ENCODE measurements around the gene TGFBR1.

TGFBR1 gene

DNA sequence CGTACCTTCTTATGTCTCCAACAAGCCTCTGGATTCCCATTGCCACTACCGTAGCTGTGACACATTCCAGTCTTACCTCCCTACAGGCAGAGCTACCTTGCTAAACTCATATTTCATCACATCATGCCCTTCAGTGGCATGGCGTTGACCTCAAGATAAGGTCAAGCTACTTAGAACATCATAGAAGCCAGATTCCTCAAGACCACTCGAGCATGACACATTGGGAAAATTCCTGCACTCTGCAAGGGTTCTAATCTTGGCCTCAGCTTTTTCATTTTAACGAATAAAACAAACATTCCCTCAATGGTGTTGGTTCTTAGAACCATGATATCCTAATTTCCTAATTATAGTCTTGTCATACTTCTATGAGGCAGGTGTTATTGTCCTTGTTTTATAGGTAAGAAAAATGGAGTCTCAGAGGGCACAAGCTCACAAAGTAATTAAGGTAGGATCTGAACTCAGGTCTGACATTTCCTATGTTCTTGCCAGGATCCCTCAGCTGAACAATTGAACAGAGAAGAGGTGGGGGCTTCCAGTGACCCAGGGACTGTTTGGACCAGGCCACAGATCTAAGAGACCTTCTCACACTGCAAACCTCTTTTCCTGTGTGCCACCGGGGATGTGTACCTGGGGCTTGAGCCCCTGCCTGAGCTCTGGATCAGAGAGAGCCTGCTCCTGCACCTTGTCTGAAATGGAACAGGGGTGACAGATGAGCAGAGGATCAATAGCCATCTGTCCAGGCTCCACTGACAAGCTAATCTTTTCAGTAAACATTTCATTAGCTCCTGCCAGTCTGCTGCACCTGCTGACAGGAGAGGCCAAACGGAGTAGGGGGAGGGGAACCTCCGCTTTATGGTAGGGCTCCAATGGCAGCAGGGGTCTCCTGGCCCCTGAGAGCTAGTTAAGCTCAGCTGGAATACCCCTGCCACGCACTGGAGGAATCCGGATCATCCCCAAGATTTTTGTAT lies 67.5 kb downstream of the TGFBR1 start:
- DNase-seq: peak; percentile 85

DNA sequence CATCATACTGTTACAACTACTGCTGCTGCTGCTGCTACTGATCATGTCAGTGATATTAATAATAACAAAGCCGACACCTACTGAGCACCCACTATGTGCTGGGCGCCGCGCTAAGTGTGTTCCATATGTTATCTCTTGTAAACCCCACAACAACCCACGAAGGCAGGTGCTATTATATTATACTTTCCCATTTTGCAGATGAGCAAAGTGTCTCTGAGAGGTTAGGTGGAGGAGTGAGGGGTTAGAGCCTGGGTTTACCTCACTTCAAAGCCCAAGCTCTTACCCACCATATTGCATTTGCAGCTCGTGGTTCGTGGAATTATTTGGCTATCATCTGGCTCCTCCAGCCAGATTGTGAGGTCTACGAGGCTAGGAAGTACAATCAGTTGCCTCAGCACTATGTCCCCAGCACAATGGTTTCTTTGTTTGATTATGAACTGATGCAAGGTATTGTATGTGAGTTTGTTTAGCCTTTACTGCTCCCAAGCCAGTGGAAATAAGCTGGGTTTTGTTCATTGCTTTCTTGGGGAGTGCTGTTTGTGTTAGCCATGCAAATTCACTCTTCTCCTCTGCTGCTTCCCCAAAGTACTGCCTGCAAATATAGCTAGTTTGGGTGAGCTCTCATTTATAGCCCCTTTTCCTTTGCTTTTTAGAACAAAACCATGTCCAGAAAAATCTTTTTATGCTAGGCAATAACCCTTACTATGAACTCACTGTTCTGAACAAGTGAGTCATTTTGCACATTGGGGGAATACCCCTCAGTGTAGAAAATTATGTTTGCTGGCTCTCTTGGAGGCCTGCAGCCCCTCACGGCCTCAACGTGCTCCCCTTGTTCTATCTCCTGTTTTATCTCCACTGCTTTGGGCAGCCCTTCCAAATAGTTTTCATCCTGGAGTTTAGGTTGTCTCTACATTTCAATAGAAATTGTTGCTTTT lies 68.9 kb downstream of the TGFBR1 start:
- DNase-seq: peak; percentile 17

DNA sequence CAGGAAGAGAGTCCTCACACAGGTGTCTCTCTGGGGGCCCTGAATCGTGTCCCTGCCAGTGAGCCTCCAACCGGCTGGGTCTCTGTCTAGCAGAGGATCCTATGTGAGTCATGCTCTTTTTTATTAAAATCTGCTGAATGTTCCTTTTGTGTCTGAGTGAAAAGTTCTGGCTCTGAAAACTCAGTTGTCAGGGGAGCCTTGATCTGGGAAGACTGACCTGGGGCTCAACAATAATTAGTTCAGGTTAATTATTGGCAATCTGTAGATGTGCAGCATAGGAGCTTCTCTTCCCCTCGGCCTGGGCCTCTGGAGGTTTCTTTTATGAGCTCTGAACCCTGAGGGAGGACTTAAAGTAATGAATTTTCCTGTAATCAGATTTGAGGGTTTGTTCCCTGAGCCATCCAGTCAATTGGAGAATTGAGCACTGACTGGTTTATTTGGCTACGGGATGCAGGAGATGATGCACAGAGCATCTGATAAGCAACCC lies 71.7 kb downstream of the TGFBR1 start:
- DNase-seq: peak; percentile 4

DNA sequence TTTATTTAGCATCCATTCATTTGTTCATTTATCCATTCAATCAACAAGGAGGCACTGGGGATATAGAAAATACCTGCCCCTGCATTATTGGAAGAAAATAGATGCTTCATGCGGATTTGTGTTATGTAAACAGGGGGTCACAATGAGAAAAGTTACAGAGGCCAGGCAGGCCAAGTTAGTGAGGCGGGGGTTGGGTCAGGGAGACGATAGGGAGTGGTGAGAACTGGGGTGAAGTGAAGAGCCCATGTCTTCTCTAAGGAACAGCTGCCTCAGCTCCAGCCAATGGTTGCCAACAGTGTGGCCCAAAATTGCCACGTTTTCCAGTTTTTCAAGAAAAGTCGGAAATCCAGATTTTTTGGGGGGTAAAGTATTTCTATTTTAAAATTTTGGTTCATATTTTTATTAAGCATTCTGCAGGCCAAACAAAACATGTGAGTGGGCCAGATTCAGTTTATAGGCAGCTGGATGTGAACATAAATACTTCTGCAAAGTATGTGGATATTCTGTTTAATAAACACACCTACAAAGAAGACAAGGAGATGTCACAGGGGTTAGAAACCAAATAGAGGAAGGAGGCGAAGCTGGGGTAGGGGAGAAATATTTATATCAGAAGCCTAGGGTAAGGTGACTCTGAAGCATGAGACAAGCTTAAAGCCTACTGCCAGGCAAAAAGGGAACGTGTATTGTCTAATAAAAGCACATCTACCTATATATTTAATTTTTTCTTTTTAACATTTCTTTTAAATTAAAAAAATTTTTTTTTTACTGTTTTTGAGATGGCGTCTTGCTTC lies 72.9 kb downstream of the TGFBR1 start:
- DNase-seq: no peak

DNA sequence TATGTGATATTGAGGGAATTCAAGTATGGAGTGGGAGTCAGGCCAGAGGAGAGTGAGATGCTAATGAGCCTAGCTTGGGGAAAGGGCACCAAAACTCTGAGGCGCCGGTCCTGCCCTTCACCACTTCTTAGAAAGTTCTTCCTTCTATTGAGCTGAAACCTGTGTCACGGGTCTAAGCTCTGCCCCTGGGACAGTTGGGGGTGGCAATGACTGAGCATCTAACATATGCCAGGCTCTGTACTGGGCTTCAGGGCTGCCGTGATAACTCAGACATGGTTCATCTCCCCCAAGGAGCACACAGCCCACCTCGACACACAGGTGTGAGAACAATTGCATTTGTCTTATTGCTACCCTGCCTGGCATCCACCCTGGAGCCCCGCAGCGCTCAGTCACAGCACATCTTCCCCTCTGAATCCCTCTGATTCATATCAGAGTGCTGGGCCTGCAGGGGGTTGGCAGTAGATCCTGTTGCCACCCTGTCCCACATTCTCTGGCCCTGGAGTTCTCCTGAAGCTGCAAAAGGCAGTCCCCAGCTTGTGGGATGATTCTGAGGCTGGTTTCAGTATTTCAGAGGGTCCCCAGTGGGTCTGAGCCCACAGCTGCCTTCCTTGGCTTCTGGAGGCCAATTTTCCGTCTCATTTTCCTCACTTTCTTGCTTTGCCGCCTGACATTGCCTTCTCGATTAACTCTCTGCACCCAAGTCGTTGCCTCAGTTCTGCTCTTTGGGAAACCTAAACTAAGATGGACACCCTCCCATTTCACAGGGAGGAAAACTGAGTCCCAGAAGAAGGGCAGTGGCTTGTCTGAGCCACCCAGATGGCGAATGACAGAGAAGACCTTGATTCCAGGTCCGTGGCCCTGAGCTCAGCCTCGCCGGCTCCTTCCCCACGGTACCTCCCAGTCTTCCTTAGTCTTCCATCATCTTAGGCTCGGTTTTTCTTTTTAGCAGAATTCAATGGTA lies 74.3 kb downstream of the TGFBR1 start:
- DNase-seq: no peak

DNA sequence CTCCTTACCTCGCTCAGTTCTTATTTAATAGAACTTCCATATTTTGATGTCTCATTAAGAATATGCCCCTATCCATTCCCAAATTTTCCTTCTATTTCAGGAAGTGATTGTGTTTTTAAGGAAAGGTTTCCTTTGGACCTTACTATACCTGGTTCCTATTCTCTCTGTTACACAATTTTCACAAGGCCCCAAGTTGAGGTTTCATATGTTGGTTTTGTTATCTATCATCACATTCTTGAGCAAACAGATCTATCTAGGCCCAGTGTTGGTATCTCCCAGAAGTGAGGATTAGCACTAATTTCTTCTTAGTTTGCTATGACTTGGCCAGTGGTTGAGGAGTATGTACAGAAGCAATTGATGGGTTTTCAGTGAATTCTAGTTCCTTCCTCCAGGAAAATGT lies 75.3 kb downstream of the TGFBR1 start:
- no peak for DNase-seq

DNA sequence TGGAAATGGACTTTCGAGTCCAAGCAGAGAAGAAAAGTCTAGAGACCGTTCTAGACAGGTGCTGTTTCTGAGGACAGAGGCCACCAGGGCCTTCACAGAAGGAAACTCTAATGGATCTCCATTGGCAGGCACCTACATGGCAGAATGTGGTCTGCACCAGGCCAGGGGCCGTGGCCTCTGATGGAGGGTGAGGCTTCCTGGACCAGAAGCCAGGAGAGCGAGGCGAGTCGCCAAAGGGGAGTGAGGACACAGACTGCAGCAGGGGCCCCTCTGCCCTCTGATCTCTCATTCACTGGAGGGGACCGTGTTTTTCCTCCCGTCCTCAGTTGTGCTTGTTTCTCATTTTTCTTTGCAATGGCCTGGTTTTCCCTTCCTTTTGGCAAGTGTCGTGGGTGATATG lies 75.7 kb downstream of the TGFBR1 start:
- DNase-seq: no peak

DNA sequence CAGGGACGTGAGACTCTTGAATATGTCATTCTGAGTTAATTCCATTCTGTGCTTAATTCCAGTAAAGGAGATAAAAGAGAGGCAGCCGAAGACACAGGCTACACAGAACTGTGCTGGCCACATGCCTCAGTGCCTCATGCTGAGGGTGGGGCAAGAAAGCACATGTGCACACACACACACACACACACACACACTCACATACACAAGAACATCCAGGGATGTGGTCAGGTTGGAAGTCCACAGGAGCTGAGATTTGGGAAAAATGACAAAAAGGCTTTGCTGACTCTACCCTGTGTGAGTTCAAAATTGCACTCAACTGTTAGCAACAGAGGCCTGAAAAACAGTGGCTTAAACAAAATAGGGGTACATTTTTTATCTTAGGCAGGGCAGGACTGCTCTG lies 76.3 kb downstream of the TGFBR1 start:
- DNase-seq: no peak

DNA sequence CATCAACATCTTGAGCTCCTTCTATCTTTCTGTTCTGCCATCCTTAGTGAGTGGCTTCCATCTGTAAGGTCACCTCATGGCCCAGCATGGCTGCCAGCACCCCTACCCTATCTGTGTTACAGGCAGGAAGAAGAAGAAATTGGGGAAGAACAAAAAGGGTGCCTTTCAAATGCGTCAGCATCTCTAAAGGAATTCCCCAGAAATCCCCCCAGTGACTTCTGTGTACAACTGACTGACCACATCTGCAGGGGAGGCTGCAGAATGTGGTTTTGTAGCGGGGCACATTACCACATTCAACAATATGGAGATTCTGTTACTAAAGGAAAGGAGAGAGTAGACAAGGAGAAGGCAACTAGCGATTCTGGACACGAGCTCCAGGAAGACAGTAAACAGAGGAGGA lies 76.7 kb downstream of the TGFBR1 start:
- no peak for DNase-seq

DNA sequence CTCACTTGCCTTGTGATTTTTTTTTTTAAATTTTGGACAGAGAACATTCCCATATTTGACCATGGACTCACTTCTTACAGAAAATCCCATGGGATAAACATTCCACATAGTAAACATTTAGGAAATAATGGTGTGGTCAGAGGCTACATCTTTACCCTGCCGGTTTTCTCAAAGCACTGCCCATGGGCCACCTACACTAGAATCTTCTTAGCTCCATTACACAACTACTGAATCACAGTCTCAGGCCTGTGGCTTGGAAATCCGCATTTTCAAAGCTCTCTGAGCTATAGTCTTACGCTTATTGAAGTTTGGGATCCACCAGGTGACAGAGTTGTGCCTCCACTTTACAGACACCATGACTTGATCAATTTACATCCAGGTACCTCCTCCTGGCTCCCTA lies 77.4 kb downstream of the TGFBR1 start:
- DNase-seq: no peak

DNA sequence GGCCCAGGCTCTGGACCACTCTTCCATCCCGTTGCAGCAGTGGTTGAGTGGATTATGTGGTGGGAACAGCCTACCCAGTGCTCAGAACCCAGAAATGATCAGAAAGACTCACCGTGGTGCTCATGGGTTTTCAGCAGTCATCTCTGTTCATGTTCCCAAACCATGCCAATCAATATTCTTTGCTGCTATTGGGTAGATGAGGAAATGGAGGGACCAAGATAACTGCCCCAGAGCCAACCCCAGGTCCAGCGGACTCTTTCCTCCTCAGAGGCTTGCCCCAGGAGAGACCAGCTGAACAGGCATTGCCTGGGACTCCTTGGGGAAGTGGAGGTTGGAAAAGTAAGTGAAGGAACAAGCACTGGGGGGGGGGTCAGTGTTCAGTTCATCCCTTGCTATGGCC lies 78.7 kb downstream of the TGFBR1 start:
- DNase-seq: no peak

DNA sequence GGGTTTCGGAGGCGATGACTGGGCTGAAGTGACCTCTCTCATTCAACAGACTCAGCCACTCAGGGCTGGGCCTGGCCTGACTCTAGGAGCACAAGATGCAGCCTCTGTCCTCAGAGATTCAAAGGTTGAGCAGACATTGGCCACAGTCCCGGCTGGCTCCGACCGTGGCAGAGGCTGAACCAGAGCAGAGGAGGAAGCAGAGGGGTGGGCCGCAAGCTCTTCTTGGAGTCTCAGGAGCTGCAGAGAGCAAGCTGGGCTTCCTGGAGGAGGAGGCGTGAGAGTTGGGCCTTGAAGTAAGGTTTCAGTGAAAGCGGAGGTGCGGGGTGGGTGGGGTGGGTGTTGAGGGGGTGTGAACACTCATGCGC lies 79.2 kb downstream of the TGFBR1 start:
- no peak for DNase-seq

DNA sequence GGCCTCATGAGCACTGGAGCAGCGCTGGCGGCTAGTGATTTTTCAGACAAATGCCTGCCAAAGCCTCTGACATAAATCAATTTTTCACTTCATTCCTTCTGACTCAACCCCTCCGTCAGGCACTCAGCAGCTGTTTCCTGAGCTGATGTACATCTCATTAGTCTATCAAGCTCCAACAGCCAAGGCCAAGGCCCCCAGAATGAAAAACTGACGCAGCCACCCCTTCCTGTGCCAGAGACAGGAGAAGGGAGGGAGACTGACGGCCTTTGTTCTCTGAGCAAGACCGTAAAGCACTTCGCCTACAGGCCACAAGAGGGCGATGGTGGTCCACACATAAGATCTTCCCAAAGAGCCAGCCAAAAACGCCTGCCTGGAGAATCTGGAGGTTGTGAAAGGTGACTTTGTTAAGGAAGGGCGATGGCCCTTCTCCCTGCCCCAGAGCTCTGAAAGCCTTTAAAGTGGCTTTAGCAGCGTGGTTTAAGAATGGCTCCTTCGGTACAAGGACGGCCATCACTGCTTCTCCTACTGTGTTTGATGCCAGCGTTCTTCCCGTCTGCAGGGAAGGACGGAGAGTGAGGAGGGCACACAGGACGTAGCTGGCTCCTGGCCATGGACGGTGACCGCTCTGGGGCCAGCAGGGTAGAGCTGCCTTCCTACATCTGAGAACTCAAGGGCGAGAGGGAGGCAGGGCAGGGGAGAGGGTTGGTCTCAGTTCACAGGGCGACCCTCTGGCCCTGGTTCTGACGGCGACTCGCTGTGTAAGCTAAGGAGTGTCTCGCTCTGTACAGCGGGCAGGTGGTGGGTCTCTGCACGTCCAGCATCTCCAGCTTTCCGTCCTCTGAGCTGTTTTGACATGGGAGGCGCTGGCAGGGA lies 79.8 kb downstream of the TGFBR1 start:
- DNase-seq: peak; percentile 91

DNA sequence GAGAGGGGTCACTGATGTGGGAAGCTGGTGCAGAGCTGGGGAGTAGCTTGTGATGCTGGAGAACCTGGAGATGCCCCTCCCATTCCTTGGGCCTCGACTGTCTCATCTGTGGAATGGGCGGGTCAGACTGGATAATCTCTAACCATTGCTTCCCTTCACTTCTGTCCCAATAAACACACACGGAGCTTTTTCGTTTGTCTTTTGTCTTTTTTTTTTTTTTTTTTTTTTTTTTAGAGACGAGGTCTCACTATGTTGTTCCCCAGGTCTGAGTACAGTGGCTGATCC lies 80.4 kb downstream of the TGFBR1 start:
- DNase-seq: no peak

DNA sequence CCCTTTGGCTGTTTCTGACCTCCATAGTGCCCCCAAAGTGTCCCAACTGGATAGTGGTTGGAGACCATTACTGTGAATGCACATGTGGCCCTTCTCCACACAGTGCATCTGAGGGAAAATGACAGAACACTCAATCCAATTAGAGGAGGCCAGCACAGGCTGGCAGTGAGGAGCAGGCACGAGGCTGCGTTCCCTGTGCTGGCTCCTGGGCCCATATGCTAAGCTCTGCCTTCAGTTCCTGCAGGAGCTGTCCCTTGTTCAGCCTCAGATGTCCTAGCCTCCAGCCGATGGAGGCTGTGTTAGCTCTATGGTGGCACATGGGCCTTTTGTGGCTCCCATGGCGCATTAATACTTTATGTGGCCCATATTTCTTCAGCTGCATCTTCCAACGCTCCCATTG lies 81.0 kb downstream of the TGFBR1 start:
- no peak for DNase-seq

DNA sequence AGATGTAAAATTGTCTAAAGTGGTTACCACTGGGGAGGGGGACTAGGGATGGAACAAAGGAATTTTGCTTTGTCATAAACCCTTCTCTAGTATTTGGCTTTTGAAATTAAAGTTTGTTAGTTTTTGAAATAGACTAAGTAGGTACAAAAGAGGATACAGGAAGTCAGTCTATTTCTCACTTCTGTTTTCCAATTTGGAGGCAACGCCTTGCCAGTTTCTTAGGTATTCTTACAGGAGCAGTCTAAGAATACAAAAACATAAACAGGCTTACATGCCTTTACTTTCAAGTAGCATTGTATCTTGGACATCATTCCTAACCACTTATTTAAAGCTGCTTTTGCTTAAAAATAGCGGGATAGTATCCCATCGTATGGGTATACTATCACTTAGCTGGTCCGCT lies 82.4 kb downstream of the TGFBR1 start:
- DNase-seq: no peak

DNA sequence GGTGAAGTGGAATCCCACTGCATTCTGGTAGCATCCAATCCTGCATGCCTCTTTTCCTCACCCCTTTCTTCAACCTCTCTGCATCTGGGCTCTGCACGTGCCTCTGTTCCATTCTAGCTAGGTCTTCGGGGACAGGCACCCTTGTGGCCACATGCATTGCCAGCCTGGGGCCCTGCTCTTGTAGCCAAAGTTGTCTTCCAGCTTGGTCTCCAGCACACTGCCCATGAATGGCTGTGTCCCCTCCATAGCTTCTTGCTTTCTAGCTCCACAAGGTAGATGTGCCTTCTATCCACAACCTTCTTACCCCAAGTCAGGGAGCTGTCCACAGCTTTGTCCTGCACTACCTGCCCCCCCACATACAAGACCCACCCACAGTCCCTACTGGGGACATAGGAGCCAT lies 84.3 kb downstream of the TGFBR1 start:
- DNase-seq: no peak

DNA sequence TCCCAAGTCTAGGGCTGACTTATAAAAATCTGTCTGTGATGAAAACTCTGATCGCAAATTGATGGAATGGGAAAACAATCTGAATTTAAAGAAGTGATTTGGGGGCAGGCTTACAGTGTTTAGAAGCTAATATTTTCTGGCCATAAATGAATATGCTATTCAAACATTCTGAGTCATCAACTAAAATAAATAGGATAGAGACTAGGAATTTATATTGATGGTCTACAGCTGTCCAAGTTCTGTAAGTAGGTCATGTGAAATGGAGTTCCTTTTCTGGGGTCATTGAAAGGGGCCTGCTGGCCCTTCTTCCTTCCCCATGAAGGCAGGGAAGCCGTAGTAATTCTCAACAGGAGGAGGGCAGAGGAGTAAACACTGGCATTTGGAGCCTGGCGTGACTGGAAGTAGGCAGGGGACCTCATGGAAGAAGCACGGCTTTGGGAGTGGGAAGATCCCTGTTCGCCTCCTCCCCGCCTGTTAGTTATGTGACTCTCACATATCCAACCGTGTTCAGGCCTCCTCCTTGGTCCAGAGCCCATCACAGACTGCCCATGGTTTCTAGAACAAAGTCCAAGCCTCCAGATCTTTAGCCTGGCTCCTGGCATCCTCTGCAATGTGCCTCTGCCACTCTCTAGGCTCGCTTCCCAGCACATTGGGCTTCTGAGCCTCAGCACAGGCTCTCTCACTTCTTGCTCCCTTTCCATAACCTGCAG lies 85.1 kb downstream of the TGFBR1 start:
- DNase-seq: no peak

DNA sequence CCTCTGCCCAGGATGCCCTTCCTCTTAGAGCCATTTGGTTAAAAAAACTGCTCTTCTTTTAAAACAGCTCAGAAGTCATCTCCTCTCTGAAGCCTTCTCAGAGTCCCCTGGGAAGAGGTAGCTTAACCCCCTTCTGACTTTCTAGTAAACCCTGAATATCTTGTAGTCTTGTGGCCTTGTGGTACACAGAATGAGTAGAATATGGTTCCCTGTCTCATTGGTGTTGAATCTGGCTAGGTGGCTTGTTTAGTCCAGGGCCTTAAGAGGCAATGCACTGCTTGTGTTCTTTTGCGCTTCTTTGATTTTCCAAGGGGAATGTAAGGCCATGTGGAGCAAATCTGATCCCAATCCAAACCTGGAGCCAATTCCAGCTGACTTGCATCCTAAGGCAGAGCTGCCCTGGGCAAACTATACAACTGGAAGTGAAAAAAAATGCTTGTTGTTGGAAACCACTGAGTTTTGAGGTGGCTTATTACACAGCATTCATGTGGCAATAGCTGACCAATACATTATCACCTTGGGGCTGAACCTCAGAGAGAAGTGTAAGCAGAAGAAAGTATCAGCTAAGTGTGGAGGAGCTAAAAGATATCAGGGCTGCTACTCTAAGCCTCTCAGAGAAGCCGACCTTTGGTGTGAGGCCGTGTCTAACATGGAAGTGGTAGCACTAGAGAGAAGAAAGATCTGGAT lies 85.8 kb downstream of the TGFBR1 start:
- DNase-seq: no peak

Measured in NCI-H1092 treated with DMSO at 0.1 percent for 48 hours (cell line).